ENCODE measurements around the gene TTLL5. TPM values are rescaled to one million over a fixed set of nuclear protein-coding genes. Genes with fewer than 3 reads are reported as not detected.

Gene TTLL5
- total RNA-seq, 1 experiment from 2014 or later, result 35.7 TPM

GRCh38 chr14:75987201-75987970, 326.3 kb downstream of the TTLL5 start:
- peaks cover 4% of the 10 kb centered on the region for H3K23me2 ChIP-seq (ENCODE audit: insufficient read length, low read depth, low read length, poor library complexity, severe bottlenecking)
- no peak overlapping the region for H3K56ac ChIP-seq (ENCODE audit: insufficient read length, low read depth, low read length)
- H3K36me3 Mint-ChIP-seq (ENCODE audit: insufficient read depth in 1 of 3, low read depth in 3 of 3), result peaks cover 0 to 16% (median 11%) of the 10 kb centered on the region in 3 experiments; a peak in 4 of 7 replicates
- H3K27me3 Mint-ChIP-seq (ENCODE audit: low read depth), result peaks cover 30% of the 10 kb centered on the region
- no peak overlapping the region for H3T11ph ChIP-seq (ENCODE audit: low read length)
- DNase-seq, result no peak
- no peak overlapping the region for H3K27ac ChIP-seq (ENCODE audit: insufficient read length, low read depth, low read length)
- H3K18ac ChIP-seq (ENCODE audit: insufficient read length, low read depth, low read length), result no peak overlapping the region
- H2AFZ ChIP-seq (ENCODE audit: low read length), result no peak overlapping the region
- H4K8ac ChIP-seq (replicated peaks; ENCODE audit: insufficient read length, low read depth, low read length), result no peak overlapping the region
- no peaks in the 10 kb centered on the region for H3K79me1 ChIP-seq (ENCODE audit: insufficient read depth, low read depth, low read length, poor library complexity, severe bottlenecking)
- H3K23ac ChIP-seq (ENCODE audit: insufficient read length, low read depth, low read length), result no peak overlapping the region
- H3K79me2 ChIP-seq (ENCODE audit: insufficient read depth, low read length), result no peaks in the 10 kb centered on the region
- H2BK5ac ChIP-seq (ENCODE audit: insufficient read length, low read length), result no peak overlapping the region
- H2BK15ac ChIP-seq (ENCODE audit: low read depth, low read length), result no peak overlapping the region
- no peak overlapping the region for H3K9ac ChIP-seq (ENCODE audit: extremely low read depth, insufficient read length, low read length)
- H3K4me1 ChIP-seq (ENCODE audit: insufficient read depth, low read length), result no peaks in the 10 kb centered on the region
- H2BK20ac ChIP-seq (ENCODE audit: low read depth, low read length, poor library complexity, severe bottlenecking), result no peak overlapping the region
- no peaks in the 10 kb centered on the region for H4K20me1 ChIP-seq (ENCODE audit: control insufficient read depth, insufficient read depth, insufficient read length)
- H3K9me3 Mint-ChIP-seq, result no peaks in the 10 kb centered on the region; a peak in 1 of 5 replicates
- TF ChIP-seq, protein P1, sequence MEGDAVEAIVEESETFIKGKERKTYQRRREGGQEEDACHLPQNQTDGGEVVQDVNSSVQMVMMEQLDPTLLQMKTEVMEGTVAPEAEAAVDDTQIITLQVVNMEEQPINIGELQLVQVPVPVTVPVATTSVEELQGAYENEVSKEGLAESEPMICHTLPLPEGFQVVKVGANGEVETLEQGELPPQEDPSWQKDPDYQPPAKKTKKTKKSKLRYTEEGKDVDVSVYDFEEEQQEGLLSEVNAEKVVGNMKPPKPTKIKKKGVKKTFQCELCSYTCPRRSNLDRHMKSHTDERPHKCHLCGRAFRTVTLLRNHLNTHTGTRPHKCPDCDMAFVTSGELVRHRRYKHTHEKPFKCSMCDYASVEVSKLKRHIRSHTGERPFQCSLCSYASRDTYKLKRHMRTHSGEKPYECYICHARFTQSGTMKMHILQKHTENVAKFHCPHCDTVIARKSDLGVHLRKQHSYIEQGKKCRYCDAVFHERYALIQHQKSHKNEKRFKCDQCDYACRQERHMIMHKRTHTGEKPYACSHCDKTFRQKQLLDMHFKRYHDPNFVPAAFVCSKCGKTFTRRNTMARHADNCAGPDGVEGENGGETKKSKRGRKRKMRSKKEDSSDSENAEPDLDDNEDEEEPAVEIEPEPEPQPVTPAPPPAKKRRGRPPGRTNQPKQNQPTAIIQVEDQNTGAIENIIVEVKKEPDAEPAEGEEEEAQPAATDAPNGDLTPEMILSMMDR (conservative IDR thresholded peaks at IDR 0.05), result no peak
- no peak overlapping the region for H4K91ac ChIP-seq (ENCODE audit: insufficient read length, low read depth, low read length)
- H3K4ac ChIP-seq (ENCODE audit: low read depth, low read length), result no peak overlapping the region
- WGBS (ENCODE audit: extremely low coverage, insufficient read length, low lambda C conversion rate), result no CpG with 5 or more reads among the region's 3 CpGs
- H4K5ac ChIP-seq (ENCODE audit: insufficient read length, low read depth, low read length), result no peak overlapping the region
- no peak overlapping the region for H3K27ac Mint-ChIP-seq
- no peak overlapping the region for H3K14ac ChIP-seq (ENCODE audit: insufficient read depth, low read length)
- H2AK5ac ChIP-seq (ENCODE audit: insufficient read length, low read length), result no peak overlapping the region
- no peaks in the 10 kb centered on the region for H3K9me3 ChIP-seq (ENCODE audit: control insufficient read depth, low read depth, low read length)
- peaks cover 10 to 12% of the 10 kb centered on the region in 2 experiments for H3K4me1 Mint-ChIP-seq
- H3K27me3 ChIP-seq (ENCODE audit: insufficient read depth, low read length), result peaks cover 2% of the 10 kb centered on the region; the same call in 1 of the 2 replicates
- H3K4me2 ChIP-seq (ENCODE audit: insufficient read depth, insufficient read length, low read length), result no peak overlapping the region
- no peak overlapping the region for H2BK12ac ChIP-seq (ENCODE audit: insufficient read length, low read depth, low read length)
- no peak overlapping the region for H2BK120ac ChIP-seq (ENCODE audit: low read depth, low read length, poor library complexity, severe bottlenecking)
- no peak overlapping the region for H3K4me3 Mint-ChIP-seq
